Activated T-cell treated with anti-CD3 and anti-CD28 coated beads, Interleukin-2, amount 50 U/mL, for 24 hours (primary cell): ENCODE data around the gene CFAP206.

Experiments
- DNase-seq: peaks from one replicate; pipeline ENCODE4 v3.0.0-alpha.2; 2020
- H3K27ac Mint-ChIP-seq: 2 replicates; pipeline ENCODE4 v1.8.0; 2020; ENCODE audit warnings: mild to moderate bottlenecking, mixed read lengths
- H3K27me3 Mint-ChIP-seq: 2 replicates; pipeline ENCODE4 v1.8.0; 2020; ENCODE audit warnings: mixed read lengths
- H3K36me3 Mint-ChIP-seq: 2 replicates; pipeline ENCODE4 v1.8.0; 2020; ENCODE audit warnings: low read depth, mixed read lengths
- H3K4me1 Mint-ChIP-seq: 2 replicates; pipeline ENCODE4 v1.8.0; 2020; ENCODE audit warnings: low read depth, mixed read lengths
- H3K4me3 Mint-ChIP-seq: 2 replicates; pipeline ENCODE4 v1.8.0; 2020; ENCODE audit warnings: mild to moderate bottlenecking, moderate library complexity, mixed read lengths
- H3K9me3 Mint-ChIP-seq: 2 replicates; pipeline ENCODE4 v1.8.0; 2020; ENCODE audit warnings: mixed read lengths

Gene CFAP206

GRCh38 chr6:87407901-87408720 is at the start of gene CFAP206:
CFAP206 (plus strand) TSS chr6:87407972; CDS start chr6:87409840, 1,868 bp downstream.
- H3K4me1 Mint-ChIP-seq: peaks cover 6% of the 10 kb centered on the region
- peaks cover 21% of the 10 kb centered on the region for H3K27me3 Mint-ChIP-seq
- no peaks in the 10 kb centered on the region for H3K36me3 Mint-ChIP-seq
- H3K4me3 Mint-ChIP-seq: peak within 1 kb of the TSS; percentile 84
- peak; percentile 89 for DNase-seq
- peak within 1 kb of the TSS; percentile 86 for H3K27ac Mint-ChIP-seq
- no peaks in the 10 kb centered on the region for H3K9me3 Mint-ChIP-seq

GRCh38 chr6:87364602-87365252 is 43.0 kb upstream of the CFAP206 start:
- Mint-ChIP-seq H3K36me3 (peaks cover 29% of the 10 kb centered on the region), H3K4me3 (no peak overlapping the region), H3K27ac (no peak overlapping the region), H3K4me1 (no peaks in the 10 kb centered on the region), H3K27me3 (no peaks in the 10 kb centered on the region), H3K9me3 (peaks cover 9% of the 10 kb centered on the region)
- DNase-seq: no peak

- no peaks in the 10 kb centered on the region for H3K4me1 Mint-ChIP-seq
- no peak overlapping the region for H3K4me3 Mint-ChIP-seq
- H3K9me3 Mint-ChIP-seq: peaks cover 9% of the 10 kb centered on the region
- H3K27me3 Mint-ChIP-seq: no peaks in the 10 kb centered on the region
- no peak overlapping the region for H3K27ac Mint-ChIP-seq
- DNase-seq: no peak
- peaks cover 23% of the 10 kb centered on the region for H3K36me3 Mint-ChIP-seq
Measured at GRCh38 chr6:87366072-87366827, 41.5 kb upstream of the CFAP206 start.

- H3K27ac Mint-ChIP-seq: no peak overlapping the region
- H3K4me1 Mint-ChIP-seq: no peaks in the 10 kb centered on the region
- DNase-seq: no peak
- peaks cover 23% of the 10 kb centered on the region for H3K36me3 Mint-ChIP-seq
- peaks cover 9% of the 10 kb centered on the region for H3K9me3 Mint-ChIP-seq
- H3K4me3 Mint-ChIP-seq: no peak overlapping the region
- H3K27me3 Mint-ChIP-seq: no peaks in the 10 kb centered on the region
Measured at GRCh38 chr6:87366899-87367298, 40.9 kb upstream of the CFAP206 start.

GRCh38 chr6:87373377-87373776 is 34.4 kb upstream of the CFAP206 start:
- H3K4me3 Mint-ChIP-seq: no peak overlapping the region
- H3K36me3 Mint-ChIP-seq: peaks cover 2% of the 10 kb centered on the region
- H3K27me3 Mint-ChIP-seq: no peaks in the 10 kb centered on the region
- no peak for DNase-seq
- no peak overlapping the region for H3K27ac Mint-ChIP-seq
- H3K4me1 Mint-ChIP-seq: no peaks in the 10 kb centered on the region
- no peaks in the 10 kb centered on the region for H3K9me3 Mint-ChIP-seq

- H3K27me3 Mint-ChIP-seq: no peaks in the 10 kb centered on the region
- H3K27ac Mint-ChIP-seq: no peak overlapping the region
- no peak overlapping the region for H3K4me3 Mint-ChIP-seq
- H3K4me1 Mint-ChIP-seq: no peaks in the 10 kb centered on the region
- H3K36me3 Mint-ChIP-seq: peaks cover 2% of the 10 kb centered on the region
- H3K9me3 Mint-ChIP-seq: no peaks in the 10 kb centered on the region
- no peak for DNase-seq
Measured at GRCh38 chr6:87375315-87375714, 32.5 kb upstream of the CFAP206 start.

- H3K9me3 Mint-ChIP-seq: no peaks in the 10 kb centered on the region
- H3K4me1 Mint-ChIP-seq: no peaks in the 10 kb centered on the region
- peaks cover 2% of the 10 kb centered on the region for H3K36me3 Mint-ChIP-seq
- DNase-seq: no peak
- no peak overlapping the region for H3K27ac Mint-ChIP-seq
- H3K27me3 Mint-ChIP-seq: no peaks in the 10 kb centered on the region
- no peak overlapping the region for H3K4me3 Mint-ChIP-seq
Measured at GRCh38 chr6:87376643-87377042, 31.1 kb upstream of the CFAP206 start.

GRCh38 chr6:87378947-87379346 is 28.8 kb upstream of the CFAP206 start:
- Mint-ChIP-seq H3K27me3 (no peaks in the 10 kb centered on the region), H3K36me3 (peaks cover 2% of the 10 kb centered on the region), H3K4me3 (no peak overlapping the region), H3K4me1 (no peaks in the 10 kb centered on the region), H3K9me3 (no peaks in the 10 kb centered on the region), H3K27ac (no peak overlapping the region)
- DNase-seq: no peak

- no peak overlapping the region for H3K4me3 Mint-ChIP-seq
- no peaks in the 10 kb centered on the region for H3K27me3 Mint-ChIP-seq
- H3K36me3 Mint-ChIP-seq: no peaks in the 10 kb centered on the region
Measured at GRCh38 chr6:87382861-87383260, 24.9 kb upstream of the CFAP206 start.

GRCh38 chr6:87384038-87384437 is 23.7 kb upstream of the CFAP206 start:
- H3K27ac Mint-ChIP-seq: no peak overlapping the region
- H3K4me1 Mint-ChIP-seq: no peaks in the 10 kb centered on the region
- DNase-seq: no peak
- H3K27me3 Mint-ChIP-seq: no peaks in the 10 kb centered on the region
- H3K9me3 Mint-ChIP-seq: no peaks in the 10 kb centered on the region
- H3K4me3 Mint-ChIP-seq: no peak overlapping the region
- H3K36me3 Mint-ChIP-seq: no peaks in the 10 kb centered on the region

More at GRCh38 chr6:87382861-87383260, 24.9 kb upstream of the CFAP206 start:
- no peak overlapping the region for H3K27ac Mint-ChIP-seq
- DNase-seq: no peak
- no peaks in the 10 kb centered on the region for H3K9me3 Mint-ChIP-seq
- H3K4me1 Mint-ChIP-seq: no peaks in the 10 kb centered on the region

- Mint-ChIP-seq H3K9me3 (no peaks in the 10 kb centered on the region), H3K4me3 (no peak overlapping the region)
Measured at GRCh38 chr6:87384449-87384848, 23.3 kb upstream of the CFAP206 start.

GRCh38 chr6:87391334-87391733 is 16.4 kb upstream of the CFAP206 start:
- H3K27me3 Mint-ChIP-seq: no peaks in the 10 kb centered on the region
- H3K4me1 Mint-ChIP-seq: no peaks in the 10 kb centered on the region
- H3K4me3 Mint-ChIP-seq: no peak overlapping the region
- no peaks in the 10 kb centered on the region for H3K36me3 Mint-ChIP-seq
- H3K27ac Mint-ChIP-seq: no peak overlapping the region
- H3K9me3 Mint-ChIP-seq: no peaks in the 10 kb centered on the region
- no peak for DNase-seq

More at GRCh38 chr6:87384449-87384848, 23.3 kb upstream of the CFAP206 start:
- Mint-ChIP-seq H3K36me3 (no peaks in the 10 kb centered on the region), H3K27me3 (no peaks in the 10 kb centered on the region), H3K4me1 (no peaks in the 10 kb centered on the region), H3K27ac (no peak overlapping the region)
- DNase-seq: no peak

- no peak overlapping the region for H3K4me3 Mint-ChIP-seq
Measured at GRCh38 chr6:87393026-87393622, 14.6 kb upstream of the CFAP206 start.

GRCh38 chr6:87395431-87395830 is 12.3 kb upstream of the CFAP206 start:
- Mint-ChIP-seq H3K4me1 (no peaks in the 10 kb centered on the region), H3K27me3 (no peaks in the 10 kb centered on the region), H3K27ac (no peak overlapping the region), H3K4me3 (no peak overlapping the region), H3K36me3 (no peaks in the 10 kb centered on the region), H3K9me3 (no peaks in the 10 kb centered on the region)
- DNase-seq: no peak

More at GRCh38 chr6:87393026-87393622, 14.6 kb upstream of the CFAP206 start:
- Mint-ChIP-seq H3K27me3 (no peaks in the 10 kb centered on the region), H3K27ac (no peak overlapping the region), H3K4me1 (no peaks in the 10 kb centered on the region), H3K9me3 (no peaks in the 10 kb centered on the region), H3K36me3 (no peaks in the 10 kb centered on the region)
- DNase-seq: no peak
